ENCODE measurements around the gene SH3YL1.

DNA sequence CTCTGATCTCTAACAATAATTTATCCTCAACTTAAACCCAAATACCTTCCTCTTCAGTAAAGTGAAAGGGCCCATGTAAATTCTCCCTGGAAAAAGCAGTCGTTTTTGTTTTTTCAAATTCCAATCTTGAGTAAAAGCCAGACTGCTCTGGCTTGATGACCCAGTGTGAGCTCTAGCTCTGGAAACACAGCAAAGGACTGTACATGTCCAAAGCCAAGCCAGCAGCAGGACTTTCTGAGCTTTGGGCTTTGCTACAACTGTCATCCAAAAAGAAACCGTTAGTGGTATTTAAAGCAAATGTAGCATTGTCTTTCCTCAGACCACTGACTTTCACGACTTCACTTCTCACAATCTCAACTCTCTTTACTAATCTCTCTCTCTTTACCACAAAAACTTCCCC is 25.4 kb downstream of the SH3YL1 start:
- TF ChIP-seq, protein P1, sequence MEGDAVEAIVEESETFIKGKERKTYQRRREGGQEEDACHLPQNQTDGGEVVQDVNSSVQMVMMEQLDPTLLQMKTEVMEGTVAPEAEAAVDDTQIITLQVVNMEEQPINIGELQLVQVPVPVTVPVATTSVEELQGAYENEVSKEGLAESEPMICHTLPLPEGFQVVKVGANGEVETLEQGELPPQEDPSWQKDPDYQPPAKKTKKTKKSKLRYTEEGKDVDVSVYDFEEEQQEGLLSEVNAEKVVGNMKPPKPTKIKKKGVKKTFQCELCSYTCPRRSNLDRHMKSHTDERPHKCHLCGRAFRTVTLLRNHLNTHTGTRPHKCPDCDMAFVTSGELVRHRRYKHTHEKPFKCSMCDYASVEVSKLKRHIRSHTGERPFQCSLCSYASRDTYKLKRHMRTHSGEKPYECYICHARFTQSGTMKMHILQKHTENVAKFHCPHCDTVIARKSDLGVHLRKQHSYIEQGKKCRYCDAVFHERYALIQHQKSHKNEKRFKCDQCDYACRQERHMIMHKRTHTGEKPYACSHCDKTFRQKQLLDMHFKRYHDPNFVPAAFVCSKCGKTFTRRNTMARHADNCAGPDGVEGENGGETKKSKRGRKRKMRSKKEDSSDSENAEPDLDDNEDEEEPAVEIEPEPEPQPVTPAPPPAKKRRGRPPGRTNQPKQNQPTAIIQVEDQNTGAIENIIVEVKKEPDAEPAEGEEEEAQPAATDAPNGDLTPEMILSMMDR (IDR thresholded peaks at IDR 0.05), result no peak
- TF ChIP-seq POLR2AphosphoS5 (IDR thresholded peaks at IDR 0.05), result no peak
- TF ChIP-seq POLR2A (IDR thresholded peaks at IDR 0.05), result no peak
- no peak for TF ChIP-seq EP300 (IDR thresholded peaks at IDR 0.05)

Measured in gastroesophageal sphincter (tissue), 3 donors.